ENCODE data around the gene MYEOV. TPM values are rescaled to one million over a fixed set of nuclear protein-coding genes. Genes with fewer than 3 reads are reported as not detected.

MYEOV gene
- total and polyA plus RNA-seq, 9 donors, result 0.12 to 0.79 (median 0.53) TPM; not detected in 3

DNA sequence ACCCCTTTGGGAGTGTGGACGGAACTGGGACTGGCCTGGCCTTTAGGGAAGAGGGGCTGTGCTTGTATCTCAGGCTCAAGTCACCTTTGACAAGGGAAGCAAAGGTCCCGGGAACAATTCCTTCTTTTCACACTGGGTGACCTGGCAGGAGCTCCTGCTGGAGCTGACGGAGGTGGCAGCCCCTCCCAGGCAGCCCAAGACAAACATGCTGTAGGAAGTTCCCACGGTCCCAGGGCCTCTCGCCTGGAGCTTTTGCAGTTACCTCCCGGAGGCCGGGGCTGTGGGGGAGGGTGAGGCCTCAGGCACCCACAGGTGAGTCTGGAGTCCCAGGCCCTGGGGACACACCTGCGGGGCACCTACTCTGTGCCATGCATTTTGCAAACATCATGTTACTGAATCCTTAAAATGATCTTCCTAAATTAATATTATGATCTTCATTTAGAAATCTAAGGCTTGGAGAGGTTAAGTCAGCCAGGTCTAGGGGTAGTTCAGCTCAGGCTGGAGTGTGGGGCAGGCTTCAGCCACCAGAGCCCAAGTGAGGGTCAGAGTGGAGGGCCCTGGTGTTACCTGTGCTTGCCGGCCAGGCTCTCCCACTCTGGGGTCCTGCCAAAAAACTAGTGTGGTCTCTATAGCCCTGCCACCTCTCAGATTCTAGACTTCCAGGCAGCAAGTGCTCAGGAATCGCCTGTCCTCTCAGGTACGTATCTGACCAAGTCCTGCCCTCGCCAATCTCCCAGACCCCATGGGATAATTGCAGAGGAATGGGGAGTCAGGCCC lies 15.7 kb upstream of the MYEOV start:
- Histone ChIP-seq H3K4me3 (no peak overlapping the region), H3K27me3 (no peaks in the 10 kb centered on the region), H3K27ac (no peak overlapping the region), H3K4me1 (ENCODE audit: insufficient read depth) (no peaks in the 10 kb centered on the region), H3K9me3 (no peaks in the 10 kb centered on the region), H3K36me3 (no peaks in the 10 kb centered on the region)
- WGBS, 3 donors, result 60 to 63% (median 61%) methylated on average over 12 of the region's 12 CpGs
- no peak for DNase-seq
- TF ChIP-seq, protein P1, sequence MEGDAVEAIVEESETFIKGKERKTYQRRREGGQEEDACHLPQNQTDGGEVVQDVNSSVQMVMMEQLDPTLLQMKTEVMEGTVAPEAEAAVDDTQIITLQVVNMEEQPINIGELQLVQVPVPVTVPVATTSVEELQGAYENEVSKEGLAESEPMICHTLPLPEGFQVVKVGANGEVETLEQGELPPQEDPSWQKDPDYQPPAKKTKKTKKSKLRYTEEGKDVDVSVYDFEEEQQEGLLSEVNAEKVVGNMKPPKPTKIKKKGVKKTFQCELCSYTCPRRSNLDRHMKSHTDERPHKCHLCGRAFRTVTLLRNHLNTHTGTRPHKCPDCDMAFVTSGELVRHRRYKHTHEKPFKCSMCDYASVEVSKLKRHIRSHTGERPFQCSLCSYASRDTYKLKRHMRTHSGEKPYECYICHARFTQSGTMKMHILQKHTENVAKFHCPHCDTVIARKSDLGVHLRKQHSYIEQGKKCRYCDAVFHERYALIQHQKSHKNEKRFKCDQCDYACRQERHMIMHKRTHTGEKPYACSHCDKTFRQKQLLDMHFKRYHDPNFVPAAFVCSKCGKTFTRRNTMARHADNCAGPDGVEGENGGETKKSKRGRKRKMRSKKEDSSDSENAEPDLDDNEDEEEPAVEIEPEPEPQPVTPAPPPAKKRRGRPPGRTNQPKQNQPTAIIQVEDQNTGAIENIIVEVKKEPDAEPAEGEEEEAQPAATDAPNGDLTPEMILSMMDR (IDR thresholded peaks at IDR 0.05), result no peak
- no peak for TF ChIP-seq EP300 (IDR thresholded peaks at IDR 0.05)
- TF ChIP-seq POLR2A (IDR thresholded peaks at IDR 0.05), result no peak
- intact Hi-C loops (cut with DNase I), result no loop called here

DNA sequence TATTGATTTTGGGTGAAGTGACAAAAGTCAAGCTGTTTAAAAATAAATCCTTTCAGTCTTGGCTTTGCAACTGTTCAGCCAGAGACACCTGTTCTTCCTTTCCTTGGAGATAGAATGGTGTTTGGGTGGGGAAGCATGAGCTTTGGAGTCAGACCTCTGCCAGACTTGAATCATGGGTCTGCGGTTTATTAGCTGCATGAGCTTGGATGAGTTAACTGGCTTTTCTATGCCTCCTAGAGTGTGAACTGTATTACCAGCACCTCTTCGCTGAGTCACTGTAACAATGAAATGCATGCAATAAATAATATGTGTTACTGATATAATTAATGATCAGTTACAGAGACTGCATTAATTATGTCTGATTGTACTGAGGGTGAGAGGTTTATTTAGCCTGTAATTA lies 13.5 kb upstream of the MYEOV start:
- intact Hi-C loops (cut with DNase I), result no loop called here
- 64 to 72% (median 67%) methylated on average over 2 of the region's 2 CpGs for WGBS, 3 donors
- TF ChIP-seq, protein P1 (IDR thresholded peaks at IDR 0.05), result no peak
- no peak for TF ChIP-seq EP300 (IDR thresholded peaks at IDR 0.05)
- TF ChIP-seq POLR2A (IDR thresholded peaks at IDR 0.05), result no peak
- H3K4me3 ChIP-seq, result no peak overlapping the region
- DNase-seq, result no peak
- H3K9me3 ChIP-seq, result no peaks in the 10 kb centered on the region
- H3K36me3 ChIP-seq, result no peaks in the 10 kb centered on the region
- no peaks in the 10 kb centered on the region for H3K27me3 ChIP-seq
- no peaks in the 10 kb centered on the region for H3K4me1 ChIP-seq (ENCODE audit: insufficient read depth)
- H3K27ac ChIP-seq, result no peak overlapping the region

DNA sequence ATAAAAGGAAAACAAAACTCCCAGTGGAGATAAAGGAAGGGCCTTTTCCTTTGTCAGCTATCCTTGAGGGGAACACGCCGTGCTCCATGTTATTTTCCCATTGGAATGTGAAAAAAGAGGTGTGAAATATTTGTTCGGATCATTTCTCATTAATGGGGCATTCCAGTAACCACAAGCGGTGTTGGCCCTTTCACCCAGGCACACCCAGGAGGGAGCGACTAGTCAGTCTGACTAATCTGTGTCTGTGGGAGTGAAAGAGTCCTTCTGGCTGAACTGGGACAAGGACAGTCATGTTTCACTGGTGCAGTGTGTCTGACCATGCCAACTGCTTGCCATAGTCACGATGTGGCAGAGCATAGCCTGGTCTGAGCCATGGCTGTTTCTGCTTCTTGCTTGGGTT lies 13.0 kb upstream of the MYEOV start:
- H3K27ac ChIP-seq, result no peak overlapping the region
- no peaks in the 10 kb centered on the region for H3K9me3 ChIP-seq
- WGBS, 3 donors, result 19 to 34% (median 27%) methylated on average over 6 of the region's 6 CpGs
- no peaks in the 10 kb centered on the region for H3K36me3 ChIP-seq
- intact Hi-C loops (cut with DNase I), result no loop called here
- no peaks in the 10 kb centered on the region for H3K27me3 ChIP-seq
- H3K4me3 ChIP-seq, result no peak overlapping the region
- H3K4me1 ChIP-seq (ENCODE audit: insufficient read depth), result no peaks in the 10 kb centered on the region
- DNase-seq, result no peak
- TF ChIP-seq POLR2A (IDR thresholded peaks at IDR 0.05), result no peak
- TF ChIP-seq, protein P1 (IDR thresholded peaks at IDR 0.05), result no peak

DNA sequence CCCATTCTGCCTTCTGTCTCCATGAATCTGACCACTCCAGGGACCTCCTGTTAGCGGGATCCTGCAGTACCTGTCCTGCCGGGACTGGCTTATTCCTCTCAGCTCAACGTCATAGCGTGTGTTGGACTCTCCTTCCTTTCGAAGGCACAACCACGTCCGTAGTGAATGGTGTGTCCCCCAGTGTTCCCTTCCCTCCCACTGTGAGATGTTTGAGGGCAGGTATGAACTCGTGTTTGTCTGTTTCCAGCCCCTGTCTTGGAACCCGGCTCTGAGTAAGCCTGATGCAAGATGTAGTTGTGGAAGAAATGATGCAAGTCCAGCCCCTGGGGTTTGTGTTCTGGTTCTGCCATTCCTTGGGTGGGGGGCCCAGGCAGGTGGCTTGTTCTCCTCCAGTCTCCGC lies 10.5 kb upstream of the MYEOV start:
- no peak for DNase-seq
- H3K36me3 ChIP-seq, result no peaks in the 10 kb centered on the region
- H3K4me3 ChIP-seq, result no peak overlapping the region
- TF ChIP-seq EP300 (IDR thresholded peaks at IDR 0.05), result no peak
- TF ChIP-seq, protein P1 (IDR thresholded peaks at IDR 0.05), result no peak
- no peak for TF ChIP-seq POLR2A (IDR thresholded peaks at IDR 0.05)
- intact Hi-C loops (cut with DNase I), result no loop called here
- no peaks in the 10 kb centered on the region for H3K27me3 ChIP-seq
- H3K9me3 ChIP-seq, result no peaks in the 10 kb centered on the region
- no peaks in the 10 kb centered on the region for H3K4me1 ChIP-seq (ENCODE audit: insufficient read depth)
- 83 to 89% (median 84%) methylated on average over 9 to 10 of the region's 10 CpGs for WGBS, 3 donors
- H3K27ac ChIP-seq, result no peak overlapping the region
